ENCODE results near the gene LMF1.

LMF1 gene

DNA sequence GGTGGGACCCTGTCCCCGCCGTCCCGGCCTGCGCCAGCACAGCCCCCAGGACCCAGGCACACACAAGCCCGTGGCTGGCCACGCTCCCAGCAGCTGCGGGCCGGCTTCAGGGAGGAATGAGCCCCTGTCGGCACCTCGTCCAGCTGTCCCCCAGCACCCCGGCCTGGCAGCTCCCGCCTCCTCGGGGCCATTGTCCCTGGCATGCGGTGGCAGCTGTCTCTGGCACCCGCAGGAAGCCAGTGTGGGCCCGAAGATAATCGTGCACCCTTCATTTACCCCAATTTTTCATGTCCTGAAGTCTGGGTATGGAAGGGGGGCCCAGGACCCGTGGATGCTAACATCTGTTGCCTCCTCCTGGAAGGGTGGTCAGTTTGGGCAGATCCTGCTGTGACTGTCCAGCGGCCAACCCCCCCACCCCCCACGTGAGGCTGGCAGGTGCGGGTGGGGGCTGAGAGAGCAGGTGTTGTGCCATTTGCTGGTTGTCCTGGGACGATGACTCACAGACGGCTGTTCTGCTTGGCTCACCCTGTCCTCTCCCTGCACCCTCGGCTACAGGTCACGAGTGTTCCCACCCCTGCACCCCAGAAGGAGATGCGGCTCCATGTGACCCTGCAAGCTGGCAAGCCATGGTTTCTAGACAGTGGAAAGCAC, 4.0 kb upstream of the LMF1 start:
- TF ChIP-seq, protein P1, sequence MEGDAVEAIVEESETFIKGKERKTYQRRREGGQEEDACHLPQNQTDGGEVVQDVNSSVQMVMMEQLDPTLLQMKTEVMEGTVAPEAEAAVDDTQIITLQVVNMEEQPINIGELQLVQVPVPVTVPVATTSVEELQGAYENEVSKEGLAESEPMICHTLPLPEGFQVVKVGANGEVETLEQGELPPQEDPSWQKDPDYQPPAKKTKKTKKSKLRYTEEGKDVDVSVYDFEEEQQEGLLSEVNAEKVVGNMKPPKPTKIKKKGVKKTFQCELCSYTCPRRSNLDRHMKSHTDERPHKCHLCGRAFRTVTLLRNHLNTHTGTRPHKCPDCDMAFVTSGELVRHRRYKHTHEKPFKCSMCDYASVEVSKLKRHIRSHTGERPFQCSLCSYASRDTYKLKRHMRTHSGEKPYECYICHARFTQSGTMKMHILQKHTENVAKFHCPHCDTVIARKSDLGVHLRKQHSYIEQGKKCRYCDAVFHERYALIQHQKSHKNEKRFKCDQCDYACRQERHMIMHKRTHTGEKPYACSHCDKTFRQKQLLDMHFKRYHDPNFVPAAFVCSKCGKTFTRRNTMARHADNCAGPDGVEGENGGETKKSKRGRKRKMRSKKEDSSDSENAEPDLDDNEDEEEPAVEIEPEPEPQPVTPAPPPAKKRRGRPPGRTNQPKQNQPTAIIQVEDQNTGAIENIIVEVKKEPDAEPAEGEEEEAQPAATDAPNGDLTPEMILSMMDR (IDR thresholded peaks at IDR 0.05; ENCODE audit: extremely low read depth, missing control alignments), result no peak
- no peak for DNase-seq (ENCODE audit: low spot score)

GRCh38 chr16:974001-974601, 3.3 kb upstream of the LMF1 start:
- DNase-seq (ENCODE audit: low spot score), result no peak
- TF ChIP-seq, protein P1 (IDR thresholded peaks at IDR 0.05; ENCODE audit: extremely low read depth, missing control alignments), result no peak

- TF ChIP-seq, protein P1 (IDR thresholded peaks at IDR 0.05; ENCODE audit: extremely low read depth, missing control alignments), result no peak
Observed at GRCh38 chr16:973366-973765, 2.6 kb upstream of the LMF1 start.

GRCh38 chr16:972316-973002, 1.7 kb upstream of the LMF1 start:
- no peak for DNase-seq (ENCODE audit: low spot score)
- TF ChIP-seq, protein P1 (IDR thresholded peaks at IDR 0.05; ENCODE audit: extremely low read depth, missing control alignments), result no peak

More at GRCh38 chr16:973366-973765, 2.6 kb upstream of the LMF1 start:
- DNase-seq (ENCODE audit: low spot score), result no peak

- DNase-seq (ENCODE audit: low spot score), result no peak
- TF ChIP-seq, protein P1 (IDR thresholded peaks at IDR 0.05; ENCODE audit: extremely low read depth, missing control alignments), result no peak
Observed at GRCh38 chr16:971981-972315, 1.2 kb upstream of the LMF1 start.

GRCh38 chr16:971582-971905, 760 bp upstream of the LMF1 start:
- TF ChIP-seq, protein P1 (IDR thresholded peaks at IDR 0.05; ENCODE audit: extremely low read depth, missing control alignments), result no peak

GRCh38 chr16:970386-970765, 408 bp downstream of the LMF1 start:
- DNase-seq (ENCODE audit: low spot score), result no peak
- TF ChIP-seq, protein P1 (IDR thresholded peaks at IDR 0.05; ENCODE audit: extremely low read depth, missing control alignments), result no peak

More at GRCh38 chr16:971582-971905, 760 bp upstream of the LMF1 start:
- DNase-seq (ENCODE audit: low spot score), result no peak
